AG08396 (cell line): ENCODE measurements around the gene ABCA6.

ENCODE experiments used
- DNase-seq: peaks from one replicate; pipeline ENCODE4 v3.0.0; 2012; ENCODE audit warnings: low spot score, mixed read lengths

Gene ABCA6

DNA sequence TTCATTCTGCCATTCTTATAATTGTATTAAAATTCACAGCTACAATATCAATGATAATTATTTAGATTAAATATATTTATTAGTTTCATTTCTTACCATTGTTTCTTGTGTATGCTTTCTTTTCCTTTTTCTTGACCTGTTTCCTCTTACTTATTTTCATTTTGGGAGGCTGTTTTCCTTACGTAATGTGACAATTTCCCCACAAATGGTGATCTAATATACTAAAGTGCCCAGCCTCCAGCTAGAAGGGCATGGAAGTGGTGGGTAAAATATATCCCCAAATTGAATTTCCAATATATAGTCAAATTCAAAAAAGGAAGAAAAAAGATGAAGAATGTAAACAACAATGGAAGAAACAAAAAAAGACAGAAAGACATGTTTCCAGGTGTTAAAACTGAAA, 1.5 kb upstream of the ABCA6 start:
- DNase-seq: no peak

DNA sequence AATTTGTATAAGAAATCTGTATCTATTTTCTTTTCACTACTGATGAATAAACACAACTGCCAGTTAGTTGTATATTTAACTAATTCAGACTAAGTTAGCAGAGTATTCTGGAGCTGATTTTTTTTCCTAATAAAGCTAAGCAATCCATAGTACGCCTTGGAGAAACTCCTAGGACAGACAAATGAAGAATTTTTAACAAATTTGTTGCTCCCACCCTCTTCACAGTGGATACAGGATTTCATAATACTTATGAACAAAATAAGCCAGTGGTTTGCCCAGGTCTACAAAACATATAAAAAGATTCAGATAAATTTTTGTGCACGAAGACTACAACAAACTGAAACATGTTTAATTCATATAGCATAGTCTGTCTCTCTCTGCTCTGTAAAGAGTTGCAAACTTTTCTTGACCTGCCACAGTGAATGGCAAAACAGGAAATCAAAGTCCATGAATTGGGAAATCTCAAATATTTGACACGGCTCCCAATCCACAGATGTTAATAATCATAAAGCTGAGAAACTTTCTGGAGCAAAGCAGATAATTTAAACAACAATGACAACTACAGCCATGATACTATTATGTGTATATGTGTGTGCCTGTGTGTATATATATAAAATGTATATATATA, 594 bp upstream of the ABCA6 start:
- DNase-seq: no peak

DNA sequence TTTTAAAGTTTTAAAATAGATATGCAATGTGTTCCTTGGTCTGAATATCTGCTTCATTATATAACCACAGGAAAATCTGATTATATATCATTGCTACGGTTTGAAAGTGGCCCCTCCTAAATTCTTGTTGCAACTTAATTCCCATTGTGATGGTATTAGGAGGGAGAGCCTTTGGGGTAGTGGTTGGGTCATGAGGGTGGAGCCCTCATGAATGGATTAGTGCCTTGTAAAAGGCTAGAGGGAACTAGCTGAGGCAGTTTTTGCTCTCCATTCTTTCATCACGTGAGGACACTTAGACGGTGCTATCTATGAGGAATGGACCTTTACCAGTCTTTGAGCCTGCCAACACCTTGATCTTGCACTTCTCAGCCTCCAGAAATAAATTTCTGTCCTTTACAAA, 7.6 kb downstream of the ABCA6 start:
- DNase-seq: no peak

DNA sequence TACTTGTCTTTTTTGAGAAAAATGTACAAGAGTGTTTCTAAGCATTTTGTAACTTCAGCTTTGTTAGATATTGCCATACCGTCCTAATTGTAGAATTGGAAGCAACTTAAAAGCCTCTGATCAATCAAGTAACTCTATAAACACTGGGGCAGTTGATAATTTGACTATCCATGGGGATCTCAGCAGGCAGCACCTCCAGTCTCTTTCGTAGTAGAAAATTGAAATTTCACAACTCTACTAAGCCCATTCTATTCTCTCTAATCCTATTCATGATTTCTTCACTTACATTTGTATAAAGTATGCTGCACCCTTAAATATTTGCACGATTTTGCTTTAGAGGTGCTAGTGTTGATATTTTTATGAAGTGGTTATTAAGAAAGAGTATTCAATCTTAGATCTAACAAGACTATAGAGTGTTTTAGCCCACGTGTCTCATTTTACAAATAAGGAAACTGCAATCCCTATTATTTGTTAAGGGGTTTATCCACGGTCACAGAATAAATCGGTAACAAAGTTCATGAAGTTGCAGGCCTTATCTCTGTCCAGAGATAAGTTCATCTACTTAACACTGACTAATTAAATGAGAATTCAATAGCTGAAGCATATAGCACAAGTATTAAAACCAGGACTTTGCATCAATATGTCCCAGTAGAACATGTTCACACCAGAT, 10.9 kb downstream of the ABCA6 start:
- no peak for DNase-seq

DNA sequence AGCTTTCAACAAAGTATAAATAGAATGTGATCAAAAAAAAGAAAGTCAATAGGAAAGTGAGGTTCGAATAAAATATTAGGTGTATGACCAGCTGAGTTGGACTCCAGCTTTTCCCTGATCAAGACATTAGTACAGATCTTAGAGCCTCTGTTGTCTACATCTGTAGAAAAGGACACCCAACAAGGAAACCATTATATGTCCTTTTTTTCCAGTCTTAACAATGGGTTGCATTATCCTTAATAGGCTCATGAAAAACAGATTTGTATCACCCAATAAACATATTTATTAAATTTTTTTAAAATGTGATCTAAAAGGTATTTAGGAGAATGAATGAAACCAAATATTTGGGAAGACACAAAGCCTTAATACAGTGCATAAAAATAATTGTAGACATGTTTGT, 18.1 kb downstream of the ABCA6 start:
- DNase-seq: no peak

DNA sequence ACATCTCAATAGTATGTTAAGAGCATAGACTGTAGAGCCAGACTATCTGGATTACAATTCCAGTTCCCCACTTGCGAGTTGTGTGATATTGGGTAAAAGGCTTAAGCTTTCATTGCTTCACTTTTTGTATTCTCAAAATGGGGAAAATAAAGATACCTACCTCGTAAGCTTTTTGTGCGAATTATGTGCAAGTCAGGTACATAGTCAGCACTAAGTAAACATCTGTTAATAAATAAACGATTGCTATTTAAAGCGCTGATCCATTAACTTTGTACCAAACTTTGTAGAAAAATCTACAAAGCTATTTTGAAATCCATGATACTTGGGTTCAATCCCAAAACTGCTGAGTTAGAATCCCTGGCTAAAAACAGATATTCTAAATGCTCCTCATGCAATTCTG, 19.6 kb downstream of the ABCA6 start:
- no peak for DNase-seq

DNA sequence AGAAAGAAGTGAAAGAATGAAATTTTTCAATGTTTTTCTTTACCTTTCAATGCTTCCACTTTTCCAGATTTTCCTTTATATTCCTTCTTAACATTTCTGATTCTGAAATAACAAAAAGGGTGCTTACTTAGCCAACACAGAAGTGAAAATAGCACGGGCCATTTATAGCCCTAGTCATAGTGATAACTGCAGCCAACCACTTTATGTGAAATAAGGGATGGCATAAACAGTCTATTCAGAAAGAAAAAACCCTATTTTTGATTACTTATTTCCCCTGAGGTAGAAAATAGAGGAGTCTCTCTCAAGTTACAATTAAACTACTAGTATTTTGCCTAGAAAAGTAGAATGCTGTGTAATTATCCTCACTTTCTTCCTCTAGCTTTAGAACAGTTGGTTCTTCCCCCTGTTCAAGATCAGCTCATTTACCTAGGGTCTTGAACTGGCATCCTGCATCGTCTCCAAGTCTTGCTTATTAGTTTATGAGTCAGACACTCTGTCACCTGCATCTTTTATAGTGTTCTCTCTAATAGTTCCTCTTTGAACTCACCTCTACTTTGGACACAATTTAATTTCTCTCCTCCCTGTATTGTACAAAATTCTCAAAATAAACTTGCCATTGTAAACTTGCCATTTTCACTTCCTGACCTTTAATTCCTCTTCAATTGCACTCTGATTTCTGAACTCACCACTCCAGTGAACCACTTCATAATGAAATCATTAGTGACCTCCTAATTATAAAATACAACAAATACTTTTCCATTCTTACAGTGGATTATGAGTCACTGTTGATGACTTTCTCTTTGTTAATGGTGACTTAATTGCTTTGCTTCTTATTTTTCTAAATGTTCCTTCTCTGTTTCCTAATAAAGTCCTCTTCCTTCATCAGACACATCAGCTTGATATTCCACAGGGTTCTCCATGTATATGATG, 23.6 kb downstream of the ABCA6 start:
- DNase-seq: no peak

DNA sequence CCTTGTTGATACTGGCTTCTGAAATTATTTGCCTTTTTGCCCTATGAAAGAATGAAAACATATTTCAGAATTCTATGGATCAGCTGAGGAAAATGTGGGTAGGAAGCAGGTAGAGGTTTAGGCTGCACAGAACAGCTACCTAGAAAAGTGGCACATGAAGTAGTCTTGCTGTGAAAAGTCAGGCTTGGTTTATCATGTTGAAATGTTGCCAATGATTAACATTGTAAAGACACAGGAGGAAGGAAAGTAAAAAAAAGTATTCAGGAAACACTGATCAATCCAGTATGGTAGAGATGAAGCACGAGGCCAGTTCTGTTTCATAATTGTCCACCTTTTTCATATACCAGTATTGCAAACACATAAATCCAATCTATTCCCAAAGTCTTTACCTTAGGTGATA, 29.9 kb downstream of the ABCA6 start:
- DNase-seq: no peak

DNA sequence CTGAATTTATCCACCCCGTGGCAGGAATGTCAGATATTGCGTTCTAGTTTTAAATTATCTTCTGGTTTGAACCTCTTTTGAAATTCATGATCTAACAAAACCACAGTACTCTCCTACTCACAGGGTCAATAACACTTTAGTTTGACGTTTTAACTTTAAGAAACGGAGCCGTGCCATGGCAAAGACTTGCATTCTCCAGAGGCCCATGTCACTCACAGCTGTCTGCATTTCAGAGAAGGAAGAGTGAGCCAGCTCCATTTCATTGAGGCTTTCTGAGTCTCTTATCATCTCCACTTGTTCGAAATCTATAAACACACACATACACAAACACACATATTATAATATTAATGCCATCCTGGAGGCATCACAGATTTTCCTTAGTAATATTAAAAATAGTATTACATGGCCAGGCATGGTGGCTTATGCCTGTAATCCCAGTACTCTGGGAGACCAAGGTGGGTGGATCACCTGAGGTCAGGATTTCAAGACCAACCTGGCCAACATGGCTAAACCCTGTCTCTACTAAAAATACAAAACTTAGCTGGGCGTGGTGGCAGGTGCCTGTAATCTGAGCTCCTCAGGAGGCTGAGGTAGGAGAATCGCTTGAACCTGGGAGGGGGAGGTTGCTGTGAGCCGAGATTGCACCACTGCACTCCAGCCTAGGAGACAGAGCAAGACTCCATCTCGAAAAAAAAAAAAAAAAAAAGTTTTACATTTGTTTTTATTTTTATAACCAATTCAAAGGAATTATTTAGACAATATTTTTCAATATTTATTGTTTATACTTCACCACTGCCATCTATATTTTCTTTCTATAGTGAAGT, 35.6 kb downstream of the ABCA6 start:
- no peak for DNase-seq

DNA sequence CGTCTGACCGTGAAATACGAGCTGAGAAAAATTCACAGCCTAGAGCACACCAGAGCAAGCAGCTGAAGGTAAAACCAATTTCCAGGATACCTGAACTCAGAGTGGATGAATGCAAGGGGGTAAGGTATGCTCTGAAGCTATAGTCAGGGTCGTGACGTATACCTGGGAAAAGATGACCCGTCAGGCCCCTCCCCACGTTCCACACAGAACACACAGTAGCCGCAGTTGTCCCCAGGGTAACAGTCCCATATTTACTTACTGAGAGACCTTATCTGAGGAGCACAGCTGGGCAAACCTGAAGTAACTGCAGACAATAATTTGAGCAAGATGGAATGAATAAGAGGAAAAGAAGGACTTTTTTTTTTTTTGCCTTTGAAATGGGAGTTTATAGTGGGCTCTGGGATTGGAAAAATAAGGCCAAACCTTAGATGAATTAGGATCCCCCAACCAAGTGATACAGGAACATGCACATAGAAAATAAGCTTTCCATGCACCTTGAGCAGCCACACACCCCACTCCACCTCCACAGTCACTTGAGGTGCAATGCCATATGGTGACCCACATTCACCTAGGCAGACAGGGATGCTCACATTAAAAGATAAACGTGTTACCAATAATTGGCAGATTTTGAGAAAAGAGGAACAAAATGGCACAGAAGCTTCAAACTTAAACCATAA, 38.0 kb downstream of the ABCA6 start:
- no peak for DNase-seq

DNA sequence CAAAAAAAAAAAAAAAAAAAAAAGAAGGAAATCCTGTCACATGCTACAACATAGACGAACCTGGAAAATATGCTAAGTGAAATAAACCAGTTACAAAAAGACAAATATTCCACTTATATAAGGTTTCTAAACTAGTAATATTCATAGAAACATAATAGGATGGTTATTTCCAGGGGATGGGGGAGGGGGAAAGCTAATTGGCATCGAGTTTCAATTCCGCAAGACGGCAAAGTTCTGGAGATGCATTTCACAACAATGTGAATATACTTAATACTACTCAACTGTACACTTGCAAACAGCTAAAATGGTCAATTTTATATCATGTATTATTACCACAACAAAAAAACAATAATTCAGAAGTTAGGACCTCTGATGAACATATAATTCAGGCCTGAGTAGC, 43.1 kb downstream of the ABCA6 start:
- DNase-seq: no peak

DNA sequence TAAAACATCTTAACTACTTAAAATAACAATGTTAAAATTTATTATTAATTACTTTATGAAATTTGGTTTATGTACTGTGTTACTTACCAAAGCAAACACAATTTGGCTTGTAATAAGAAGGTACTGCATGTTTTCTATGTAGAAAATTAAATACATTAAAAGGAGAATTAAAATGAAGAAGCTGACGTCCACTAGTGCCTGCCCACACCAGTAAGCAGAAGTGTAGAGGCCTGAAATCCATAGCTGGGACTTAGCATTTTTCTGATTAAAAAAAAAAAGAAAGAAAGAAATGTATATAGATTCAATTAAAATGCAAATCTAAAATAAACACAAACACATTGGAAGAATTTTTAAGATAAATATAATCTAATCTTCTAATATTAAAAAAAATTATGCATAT, 45.2 kb downstream of the ABCA6 start:
- no peak for DNase-seq

DNA sequence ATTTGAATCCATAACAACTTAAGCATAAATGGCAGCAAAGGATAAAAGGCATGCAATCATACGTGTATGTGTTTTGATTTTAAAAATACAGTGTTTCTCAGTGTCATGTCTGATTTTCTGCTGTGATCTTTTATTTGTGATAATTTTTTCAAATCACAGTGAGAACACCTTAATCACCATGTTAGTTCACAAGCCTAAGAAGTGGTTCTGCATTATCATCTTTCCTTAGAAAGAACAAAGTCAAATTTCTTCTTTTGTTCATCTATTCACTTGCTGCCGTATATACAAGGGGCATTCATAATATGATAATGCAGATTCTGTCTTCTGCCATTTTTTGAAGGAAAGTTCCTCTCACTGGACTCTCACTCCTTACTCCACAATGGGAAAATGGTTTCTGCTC, 47.7 kb downstream of the ABCA6 start:
- DNase-seq: no peak

DNA sequence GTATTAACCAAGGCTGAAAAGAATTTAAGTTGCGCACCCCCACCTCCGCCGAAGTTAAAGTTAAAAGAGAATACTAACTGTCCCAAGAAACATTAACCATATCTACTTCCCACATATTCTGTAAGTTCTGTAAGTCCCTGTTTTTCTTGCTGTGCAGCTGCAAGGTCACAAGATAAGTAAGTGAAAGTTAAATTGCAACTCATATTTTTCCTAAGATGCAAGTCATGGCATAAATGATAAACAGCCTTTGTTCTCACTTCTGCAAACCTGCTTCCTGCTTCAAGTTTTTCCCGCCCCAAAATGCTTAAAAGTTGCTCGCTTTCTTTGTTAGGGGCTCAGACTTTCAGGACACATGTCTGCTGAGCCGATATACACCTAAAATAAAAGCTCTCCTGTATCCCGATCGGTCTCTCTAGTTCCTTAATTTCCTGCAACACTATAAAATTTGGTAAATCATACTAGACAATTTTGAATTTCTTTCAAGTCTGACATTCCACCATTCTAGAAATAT, 48.4 kb downstream of the ABCA6 start:
- DNase-seq: no peak

DNA sequence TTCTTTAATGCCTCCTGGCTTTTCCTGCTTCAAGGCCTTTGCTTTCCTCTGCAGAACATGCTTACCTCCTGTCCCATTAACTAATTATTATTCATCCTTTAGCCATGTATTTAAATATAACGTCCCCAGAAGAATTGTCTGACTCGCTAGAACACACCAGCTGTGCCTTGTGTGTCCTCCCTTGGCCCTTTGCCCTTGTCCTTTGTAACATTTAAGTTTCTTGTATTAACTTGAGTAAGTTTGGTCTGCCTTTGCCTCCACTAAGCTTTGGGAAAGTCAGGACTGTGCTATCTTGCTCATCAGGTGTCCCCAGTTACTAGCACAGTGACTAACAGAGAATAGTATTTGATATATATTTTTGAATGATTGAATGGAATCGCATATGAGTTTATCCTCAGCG, 51.3 kb downstream of the ABCA6 start:
- DNase-seq: no peak

DNA sequence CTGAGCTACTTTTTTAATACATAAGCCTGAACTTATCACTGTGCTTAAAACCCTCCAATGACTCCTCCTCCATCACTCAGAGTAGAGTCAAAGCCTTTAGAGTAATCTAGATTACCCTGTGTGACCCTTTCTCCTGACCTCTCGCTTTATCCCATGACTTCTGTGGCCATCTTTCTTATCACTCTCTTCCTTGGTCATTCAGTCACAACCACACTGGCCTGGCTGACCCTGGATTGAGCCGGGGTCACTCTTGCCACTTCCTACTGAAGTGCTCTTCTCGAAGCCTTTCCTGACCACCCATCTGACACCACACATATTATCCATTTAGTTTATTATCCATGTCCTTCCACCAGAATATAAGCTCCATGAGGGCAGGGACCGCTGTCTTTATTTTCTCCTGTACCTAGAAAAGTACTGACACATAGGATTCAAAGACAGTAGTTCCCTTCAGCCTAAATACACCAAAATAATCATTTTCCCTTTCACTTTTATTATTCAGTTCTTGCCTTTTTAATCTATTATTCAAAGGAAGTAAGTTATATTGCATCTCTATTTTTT, 53.0 kb downstream of the ABCA6 start:
- no peak for DNase-seq

DNA sequence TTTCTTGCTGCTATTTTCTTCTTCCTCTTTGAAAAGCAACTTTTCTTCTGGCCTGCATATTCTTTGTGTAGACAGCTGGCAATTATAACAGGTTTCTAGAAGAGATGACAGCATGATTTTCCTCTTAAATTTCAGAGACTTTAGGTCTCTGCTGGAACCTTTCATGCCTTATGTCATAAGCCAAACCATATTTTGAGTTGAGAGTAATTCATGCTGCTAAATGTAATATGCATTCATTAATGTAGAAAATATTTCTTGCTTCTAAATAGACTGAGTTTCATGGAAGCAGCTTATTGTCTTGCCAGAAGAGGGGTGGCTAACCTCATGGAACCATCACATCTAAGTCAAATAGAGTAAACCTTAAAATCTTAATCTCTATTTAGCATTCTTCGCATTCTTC, 55.1 kb downstream of the ABCA6 start:
- DNase-seq: no peak

DNA sequence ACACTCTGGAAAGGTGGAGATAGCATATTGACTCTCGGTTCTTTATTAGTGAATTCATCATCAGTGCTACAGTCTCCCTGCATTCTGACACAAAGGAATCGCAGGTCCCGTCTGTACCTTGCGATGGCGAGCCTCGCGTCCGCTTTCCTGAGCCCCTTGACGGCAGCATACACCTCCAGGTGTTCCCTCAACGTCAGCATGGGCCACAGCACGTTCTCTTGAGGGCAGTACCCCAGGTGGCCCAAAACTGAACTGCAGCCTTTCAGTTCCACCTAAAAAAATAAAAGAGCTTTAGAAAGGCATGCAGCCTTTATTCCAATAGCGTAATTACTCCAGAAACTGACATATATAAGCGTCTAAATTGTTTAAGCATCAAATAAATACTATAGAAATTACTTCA, 56.8 kb downstream of the ABCA6 start:
- no peak for DNase-seq

DNA sequence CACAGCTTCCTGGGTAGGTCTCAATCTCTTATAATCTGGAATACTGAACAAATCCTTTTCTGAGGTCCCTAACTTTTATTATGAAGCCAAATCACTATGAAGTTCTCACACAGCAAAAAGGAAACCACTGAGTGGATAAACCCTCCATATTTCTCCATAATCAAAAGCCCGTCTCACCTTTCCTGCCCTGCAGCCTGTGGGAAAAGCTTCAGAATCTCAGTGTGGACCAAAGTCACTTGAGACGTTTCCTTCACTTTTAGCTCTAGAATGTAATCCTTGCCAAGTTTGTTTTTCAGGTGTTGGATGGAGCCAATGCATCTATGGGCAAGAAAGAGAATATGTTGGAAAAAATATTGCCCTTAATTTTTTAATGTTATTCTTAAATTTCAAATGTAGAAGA, 59.0 kb downstream of the ABCA6 start:
- no peak for DNase-seq

DNA sequence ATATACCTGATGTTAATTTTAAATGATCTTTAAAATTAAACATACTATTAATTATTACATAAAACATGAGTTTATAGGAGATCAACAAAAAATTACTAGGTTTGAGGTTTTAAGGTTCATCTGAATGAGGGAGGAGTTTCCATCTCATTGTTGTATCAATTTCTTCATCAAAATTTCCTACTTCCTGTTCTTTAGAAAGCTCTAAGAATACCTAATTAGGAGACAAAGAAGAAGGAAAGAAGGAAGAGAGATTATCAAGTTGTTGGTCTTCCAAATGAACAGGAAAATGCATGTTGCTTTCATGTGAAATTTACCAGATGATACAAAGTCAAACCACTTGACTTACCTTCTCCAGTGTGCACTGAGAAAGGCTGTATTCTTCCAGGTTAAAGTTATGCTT, 62.8 kb downstream of the ABCA6 start:
- DNase-seq: no peak

DNA sequence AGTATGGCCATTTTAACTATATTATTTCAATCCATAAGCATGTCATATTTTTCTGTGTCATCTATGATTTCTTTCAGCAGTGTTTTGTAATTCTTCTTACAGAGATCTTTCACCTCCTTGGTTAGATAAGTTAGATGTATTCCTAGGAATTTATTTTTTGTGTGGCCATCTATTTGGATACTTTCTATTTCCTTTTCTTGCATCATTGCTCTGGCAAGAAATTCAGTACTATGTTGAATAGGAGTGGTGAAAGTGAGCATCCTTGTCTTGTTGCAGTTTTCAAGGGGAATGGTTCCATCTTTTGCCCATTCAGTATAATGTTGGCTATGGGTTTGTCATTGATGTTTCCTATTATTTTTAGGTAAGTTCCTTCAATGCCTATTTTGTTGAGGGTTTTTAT, 65.9 kb downstream of the ABCA6 start:
- DNase-seq: no peak
